ENCODE measurements around the gene FADS1.

FADS1 gene

GRCh38 chr11:61756147-61756451 lies 60.7 kb downstream of the FADS1 start:
- no peak for DNase-seq

- no peak for DNase-seq
These were observed 62.0 kb downstream of the FADS1 start for GRCh38 chr11:61754534-61755482.

- DNase-seq: no peak
These were observed 63.1 kb downstream of the FADS1 start for GRCh38 chr11:61753672-61754071.

GRCh38 chr11:61752925-61753521 lies 63.8 kb downstream of the FADS1 start:
- DNase-seq: no peak

- DNase-seq: peak; percentile 86
These were observed 64.5 kb downstream of the FADS1 start, which contains the start of gene MYRF for GRCh38 chr11:61752117-61752924. MYRF (plus strand) TSS chr11:61752636; CDS start chr11:61752745, 109 bp downstream.

GRCh38 chr11:61751384-61751783 lies 65.4 kb downstream of the FADS1 start:
- DNase-seq: no peak

- DNase-seq: no peak
These were observed 66.1 kb downstream of the FADS1 start for GRCh38 chr11:61750631-61751273.
